Myocyte (in vitro differentiated cells): ENCODE results near the gene TRIM38. TPM values are rescaled to one million over a fixed set of nuclear protein-coding genes. Genes with fewer than 3 reads are reported as not detected.
A peak's percentile ranks its signal among the peaks of the same experiment; 100 is the strongest.
"Not testable (repeated sequence)": the region's sequence is repeated elsewhere in the genome, so short reads cannot be mapped to it uniquely, and the experiment has no call there.

Experiments
- DNase-seq: peaks from one replicate; pipeline ENCODE4 v3.0.0-alpha.2; 2012; ENCODE audit warnings: low read depth
- total RNA-seq: library from RNA; depleted of rRNA; stranded (reverse); fragments of >200 nt; gene quantifications from 2 replicates; pipeline ENCODE4 v1.2.3, GENCODE V29; 2014

Gene TRIM38
- total RNA-seq, 1 donor from 2014 or later, result 28.7 TPM

DNA sequence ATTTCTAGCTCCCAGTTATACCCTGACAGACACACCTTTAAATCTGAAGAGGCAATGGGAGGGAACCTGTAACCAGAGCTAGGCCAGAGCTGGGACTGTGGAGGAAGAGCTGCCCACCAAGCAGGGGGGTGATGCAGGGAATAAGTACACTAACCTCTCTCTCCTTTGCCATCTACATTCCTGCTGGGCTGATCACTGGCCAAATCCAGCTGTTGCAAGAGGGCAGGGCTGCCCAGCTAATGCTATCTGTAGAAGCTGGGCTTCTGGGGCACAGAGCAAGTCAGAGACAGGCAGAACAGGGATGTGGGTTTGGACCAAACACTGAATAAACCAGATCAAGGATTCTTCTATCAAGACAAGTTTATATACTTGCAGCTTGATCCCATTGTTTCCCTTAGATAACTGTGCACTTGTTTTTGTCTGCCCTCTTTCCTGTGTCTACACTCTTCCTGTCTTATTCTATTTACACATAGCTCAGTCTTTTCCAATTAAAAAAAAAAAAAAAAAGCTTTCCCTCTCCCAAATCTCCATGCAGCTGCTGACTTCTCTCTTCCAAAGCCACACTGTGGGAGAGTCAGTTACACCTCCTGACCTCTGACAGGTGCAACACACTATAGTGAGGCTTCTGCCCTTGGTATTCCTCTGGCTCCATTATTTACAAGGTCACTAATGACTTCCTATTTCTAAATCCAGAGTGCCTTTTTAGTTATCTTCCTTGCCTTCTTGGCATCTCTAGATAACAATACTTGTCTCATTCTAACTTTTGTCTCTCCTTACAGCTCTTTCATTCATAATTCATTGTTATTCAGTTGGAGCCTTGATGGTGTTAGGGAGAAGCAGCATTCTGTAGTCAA, 43.7 kb downstream of the TRIM38 start:
- peak; percentile 89 for DNase-seq

DNA sequence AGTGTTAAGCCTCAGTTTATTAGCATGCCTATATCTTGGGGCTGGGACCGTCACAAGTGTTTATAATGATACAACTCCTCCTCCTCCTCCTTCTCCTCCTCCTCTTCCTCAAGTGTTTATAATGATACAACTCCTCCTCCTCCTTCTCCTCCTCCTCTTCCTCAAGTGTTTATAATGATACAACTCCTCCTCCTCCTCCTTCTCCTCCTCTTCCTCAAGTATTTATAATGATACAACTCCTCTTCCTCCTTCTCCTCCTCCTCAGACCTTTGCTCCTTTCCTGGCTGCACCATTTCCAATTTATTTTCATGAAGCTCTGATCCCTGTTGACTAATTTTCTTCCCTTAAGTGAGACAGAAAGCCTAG, 44.3 kb downstream of the TRIM38 start:
- not testable (repeated sequence) for DNase-seq

DNA sequence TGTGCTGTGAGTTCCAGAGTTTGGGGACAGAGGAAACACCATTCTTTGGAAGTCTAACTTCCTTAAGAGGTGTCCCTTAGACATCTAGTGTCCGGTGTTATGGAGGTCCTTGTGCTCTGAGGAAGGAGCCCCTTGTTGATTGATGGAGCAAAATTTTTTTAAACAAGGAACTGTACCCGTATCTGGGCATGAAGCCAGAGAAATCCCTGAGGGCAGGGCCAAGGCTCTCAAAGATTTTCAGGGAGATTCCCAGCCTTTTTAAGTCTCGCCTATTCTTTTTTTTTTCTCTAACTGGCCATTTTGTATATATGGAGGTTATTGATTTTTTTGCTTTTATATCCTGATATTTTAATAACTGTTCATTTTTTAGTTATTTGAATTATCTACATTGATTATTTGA, 45.9 kb downstream of the TRIM38 start:
- no peak for DNase-seq

DNA sequence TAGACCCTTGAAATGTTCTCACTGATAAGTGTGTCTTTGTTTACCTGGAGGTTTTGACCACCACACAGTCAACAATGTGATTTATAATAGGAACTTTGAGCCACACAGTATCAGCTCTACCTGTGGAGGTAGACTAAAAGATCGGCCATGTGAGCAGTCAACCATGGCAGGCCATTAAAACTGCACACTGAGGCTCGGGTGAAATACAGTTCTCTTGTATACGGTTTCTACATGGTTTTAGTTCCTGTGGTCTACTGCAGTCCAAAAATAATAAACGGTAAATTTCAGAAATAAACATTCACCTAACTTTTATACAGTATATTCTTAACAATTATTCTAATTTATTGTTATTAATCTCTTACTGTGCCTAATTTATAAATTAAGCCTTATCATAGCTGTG, 47.2 kb downstream of the TRIM38 start:
- no peak for DNase-seq

DNA sequence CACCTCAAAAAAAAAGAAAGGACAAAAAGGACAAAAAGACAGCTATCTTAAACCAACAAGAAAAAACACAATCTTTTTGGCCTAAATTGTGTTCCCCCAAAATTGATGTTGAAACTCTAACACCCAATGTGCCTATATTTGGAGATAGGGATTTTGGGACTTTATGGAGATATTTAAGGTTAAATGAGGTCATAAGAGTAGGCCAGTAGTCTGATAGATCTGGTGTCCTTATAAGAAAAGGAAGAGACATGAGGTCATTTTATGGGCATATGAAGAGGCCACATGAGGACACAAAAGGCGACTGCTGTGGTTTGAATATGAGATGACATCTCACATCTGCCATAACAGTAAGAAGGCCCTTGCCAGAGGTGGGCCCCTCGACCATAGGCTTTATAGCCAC, 49.5 kb downstream of the TRIM38 start:
- no peak for DNase-seq

DNA sequence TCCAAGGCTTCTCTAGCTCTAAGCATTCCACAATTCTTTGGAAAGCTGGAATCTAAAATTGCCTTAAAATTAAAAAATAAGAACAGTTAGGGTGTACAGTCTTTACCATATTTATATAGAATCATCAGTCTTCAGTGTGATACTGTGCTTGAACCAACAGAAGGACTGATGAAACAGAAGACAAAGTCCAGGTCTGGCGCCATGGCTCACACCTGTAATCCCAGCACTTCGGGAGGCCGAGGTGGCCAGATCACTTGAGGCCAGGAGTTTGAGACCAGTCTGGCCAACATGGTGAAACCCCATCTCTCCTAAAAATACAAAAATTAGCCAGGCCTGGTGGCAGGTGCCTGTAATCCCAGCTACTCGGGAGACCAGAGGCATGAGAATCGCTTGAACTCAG, 51.8 kb downstream of the TRIM38 start:
- DNase-seq, result not testable (repeated sequence)

DNA sequence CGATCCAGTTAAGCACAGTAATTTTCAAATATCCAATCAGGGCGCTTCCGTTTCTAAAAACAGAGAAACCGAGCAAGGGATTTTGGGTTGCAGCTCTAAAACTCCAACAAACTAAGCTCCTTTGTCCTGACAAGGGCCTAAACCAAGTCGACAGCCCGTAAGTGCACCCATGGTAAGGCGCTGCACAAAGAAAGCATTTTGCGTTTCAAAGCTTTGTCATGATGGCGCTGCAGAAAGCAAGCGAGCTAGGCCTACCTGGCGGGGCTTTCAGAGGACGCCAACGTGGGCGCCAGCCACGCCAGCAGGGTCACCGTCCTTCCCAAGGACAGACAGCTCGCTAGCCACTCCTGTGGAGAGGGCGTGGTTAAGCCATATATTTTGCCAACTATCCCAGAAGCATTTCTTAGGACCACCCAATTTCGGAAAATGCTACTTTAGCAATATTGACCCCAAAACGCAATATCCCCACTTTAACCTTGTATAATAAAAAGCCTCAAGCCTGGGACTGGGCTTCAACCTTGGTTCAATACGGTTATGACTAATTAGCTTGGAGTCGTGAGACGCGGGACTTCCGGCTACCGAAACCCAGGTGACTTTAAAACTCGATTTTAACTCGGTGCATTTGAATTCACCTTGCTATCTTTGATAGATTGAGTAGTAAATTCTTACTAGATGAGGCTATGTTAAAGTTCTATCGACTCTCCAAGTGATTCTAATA, 53.8 kb downstream of the TRIM38 start:
- no peak for DNase-seq

DNA sequence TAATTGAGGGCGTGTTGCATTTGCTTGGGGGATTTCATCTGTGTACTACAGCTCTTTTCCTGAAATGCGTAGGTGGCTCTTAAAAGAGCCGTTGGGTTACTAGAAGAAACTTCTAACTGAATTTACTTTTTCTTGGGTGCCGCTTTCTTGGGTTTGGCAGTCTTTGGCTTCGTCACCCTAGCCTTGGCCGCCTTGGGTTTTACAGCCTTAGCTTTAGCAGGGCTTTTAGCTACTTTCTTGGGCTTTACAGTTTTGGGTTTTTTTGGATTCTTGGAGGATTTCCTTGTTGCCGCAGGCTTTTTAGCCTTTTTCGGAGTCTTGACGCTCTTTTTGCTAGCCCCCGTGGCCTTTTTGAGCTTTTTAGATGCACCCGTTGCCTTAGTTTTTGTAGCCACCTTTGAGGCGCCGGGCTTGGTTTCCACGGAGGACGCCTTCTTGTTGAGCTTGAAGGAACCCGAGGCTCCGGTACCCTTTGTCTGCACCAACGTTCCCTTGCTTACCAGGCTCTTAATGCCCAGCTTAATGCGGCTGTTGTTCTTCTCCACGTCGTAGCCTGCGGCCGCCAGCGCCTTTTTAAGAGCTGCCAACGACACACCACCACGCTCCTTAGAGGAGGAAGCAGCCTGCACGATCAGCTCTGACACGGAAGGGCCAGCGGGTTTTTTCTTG, 54.5 kb downstream of the TRIM38 start:
- no peak for DNase-seq

DNA sequence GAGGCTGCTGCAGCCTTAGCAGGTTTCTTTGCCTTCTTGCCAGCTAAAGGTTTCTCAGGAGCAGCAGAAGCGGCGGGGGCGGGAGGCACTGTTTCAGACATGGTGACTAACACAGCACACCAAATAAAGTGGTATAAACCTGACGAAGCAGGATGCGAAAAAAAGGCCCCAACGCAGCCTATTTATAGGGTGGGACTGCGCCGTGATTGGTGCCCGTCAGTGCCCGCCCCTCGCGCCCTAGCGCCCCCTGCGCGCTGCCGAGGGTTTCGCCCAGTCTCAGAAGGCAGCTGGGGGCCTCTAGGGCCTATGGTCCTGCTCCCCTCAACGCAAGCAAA, 55.0 kb downstream of the TRIM38 start:
- DNase-seq, result peak; percentile 15

DNA sequence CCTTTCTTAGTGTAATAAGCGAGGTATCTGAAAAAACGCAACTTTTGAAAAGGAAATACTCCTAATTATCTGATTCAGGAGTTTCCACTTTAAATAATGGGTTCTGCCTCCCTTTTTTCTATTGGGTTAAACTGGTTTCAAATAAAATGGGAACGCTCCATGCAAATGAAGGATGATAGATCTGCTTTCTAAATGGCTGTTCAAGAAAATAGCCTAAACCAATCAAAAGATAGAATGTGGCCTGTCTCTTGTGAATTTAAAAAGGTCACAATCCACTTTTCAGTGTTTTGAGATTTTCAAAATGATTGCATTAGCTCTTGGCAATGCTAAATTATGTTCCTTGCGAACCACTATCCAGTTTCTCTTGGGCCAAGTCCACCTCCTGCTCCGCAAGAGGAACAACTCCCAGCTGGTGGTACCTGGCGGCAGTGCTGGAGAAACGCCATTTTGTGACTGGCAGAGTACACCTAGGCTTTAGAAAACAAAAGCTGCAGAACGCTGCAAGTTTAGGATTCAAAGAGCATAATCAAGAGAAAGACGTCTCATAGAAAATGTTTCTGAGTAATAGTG, 56.7 kb downstream of the TRIM38 start:
- DNase-seq, result no peak

DNA sequence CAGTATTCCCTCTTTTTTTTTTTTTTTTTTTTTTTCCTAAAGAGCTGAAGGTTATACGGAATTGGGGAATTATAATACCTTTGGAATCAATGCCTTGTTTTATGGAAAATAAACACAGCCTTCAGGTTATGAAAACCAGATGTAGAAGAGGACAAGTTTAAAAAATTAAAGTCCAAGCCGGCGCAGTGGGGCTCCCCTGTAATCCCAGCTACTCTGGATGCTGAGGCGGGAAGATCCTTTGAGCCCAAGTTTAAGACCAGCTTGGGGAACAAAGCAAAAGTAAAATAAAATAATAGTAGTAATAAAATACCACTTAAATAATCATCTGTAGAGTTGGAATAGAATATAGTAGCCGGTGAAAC, 57.3 kb downstream of the TRIM38 start:
- no peak for DNase-seq

DNA sequence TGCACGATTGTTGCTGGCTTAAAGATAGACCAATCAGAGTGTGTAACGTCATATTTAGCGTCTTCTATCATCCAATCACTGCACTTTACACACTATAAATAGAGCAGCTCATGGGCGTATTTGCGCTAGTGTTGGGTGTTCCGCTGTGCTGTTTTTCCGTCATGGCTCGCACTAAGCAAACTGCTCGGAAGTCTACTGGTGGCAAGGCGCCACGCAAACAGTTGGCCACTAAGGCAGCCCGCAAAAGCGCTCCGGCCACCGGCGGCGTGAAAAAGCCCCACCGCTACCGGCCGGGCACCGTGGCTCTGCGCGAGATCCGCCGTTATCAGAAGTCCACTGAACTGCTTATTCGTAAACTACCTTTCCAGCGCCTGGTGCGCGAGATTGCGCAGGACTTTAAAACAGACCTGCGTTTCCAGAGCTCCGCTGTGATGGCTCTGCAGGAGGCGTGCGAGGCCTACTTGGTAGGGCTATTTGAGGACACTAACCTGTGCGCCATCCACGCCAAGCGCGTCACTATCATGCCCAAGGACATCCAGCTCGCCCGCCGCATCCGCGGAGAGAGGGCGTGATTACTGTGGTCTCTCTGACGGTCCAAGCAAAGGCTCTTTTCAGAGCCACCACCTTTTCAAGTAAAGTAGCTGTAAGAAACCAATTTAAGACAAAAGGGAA, 57.9 kb downstream of the TRIM38 start:
- peak; percentile 83 for DNase-seq

DNA sequence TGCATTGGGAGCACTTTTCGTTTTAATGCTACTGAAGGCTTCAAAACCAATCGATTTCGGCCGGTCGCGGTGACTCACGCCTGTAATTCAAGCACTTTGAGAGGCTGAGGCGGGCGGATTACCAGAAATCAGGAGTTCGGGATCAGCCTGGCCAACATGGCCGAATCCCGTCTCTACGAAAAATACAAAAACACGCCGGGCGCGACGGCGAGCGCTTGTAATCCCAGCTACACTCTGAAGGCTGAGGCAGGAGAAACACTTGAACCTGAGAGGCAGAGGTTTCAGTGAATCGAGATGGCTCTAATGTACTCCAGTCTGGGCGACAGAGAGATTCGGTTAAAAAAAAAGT, 58.4 kb downstream of the TRIM38 start:
- no peak for DNase-seq

DNA sequence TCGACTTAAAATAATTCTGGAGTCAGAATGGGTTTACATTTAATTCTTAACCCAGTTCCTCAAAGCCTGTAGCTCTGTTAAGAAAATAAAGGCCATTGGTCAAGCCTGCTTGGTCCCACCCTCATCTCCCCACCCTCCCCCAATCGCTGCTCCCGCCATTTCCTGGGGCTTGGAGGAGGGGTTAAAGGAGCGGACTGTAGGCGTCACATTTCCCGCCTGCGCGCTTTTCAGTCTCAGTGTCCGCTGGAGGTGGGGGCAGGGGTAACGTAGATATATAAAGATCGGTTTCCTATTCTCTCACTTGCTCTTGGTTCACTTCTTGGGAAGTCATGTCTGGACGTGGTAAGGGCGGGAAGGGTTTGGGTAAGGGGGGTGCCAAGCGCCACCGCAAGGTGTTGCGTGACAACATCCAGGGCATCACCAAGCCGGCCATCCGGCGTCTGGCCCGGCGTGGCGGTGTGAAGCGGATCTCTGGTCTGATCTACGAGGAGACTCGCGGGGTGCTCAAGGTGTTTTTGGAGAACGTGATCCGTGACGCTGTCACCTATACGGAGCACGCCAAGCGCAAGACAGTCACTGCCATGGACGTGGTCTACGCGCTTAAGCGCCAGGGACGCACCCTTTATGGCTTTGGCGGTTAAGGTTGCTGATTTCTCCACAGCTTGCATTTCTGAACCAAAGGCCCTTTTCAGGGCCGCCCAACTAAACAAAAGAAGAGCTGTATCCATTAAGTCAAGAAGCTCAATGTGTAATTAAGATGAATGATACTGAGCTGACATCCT, 58.9 kb downstream of the TRIM38 start:
- DNase-seq, result peak; percentile 92

DNA sequence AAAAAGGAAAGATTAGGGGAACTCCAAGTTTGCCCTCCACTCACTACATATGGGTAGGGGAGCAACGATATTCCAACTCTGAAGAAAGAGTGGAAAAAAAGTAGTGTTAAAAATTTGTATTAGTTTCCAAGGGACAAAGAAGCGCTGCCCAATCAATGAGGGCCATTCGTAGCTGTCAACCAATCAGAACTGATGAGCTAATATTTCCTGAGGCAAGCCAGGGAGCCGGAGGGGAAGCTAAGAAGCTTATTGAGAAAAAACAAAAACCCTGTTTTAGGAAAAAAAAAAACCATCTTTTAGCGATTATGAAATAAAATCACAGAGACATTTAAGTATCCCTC, 59.5 kb downstream of the TRIM38 start:
- peak; percentile 76 for DNase-seq

DNA sequence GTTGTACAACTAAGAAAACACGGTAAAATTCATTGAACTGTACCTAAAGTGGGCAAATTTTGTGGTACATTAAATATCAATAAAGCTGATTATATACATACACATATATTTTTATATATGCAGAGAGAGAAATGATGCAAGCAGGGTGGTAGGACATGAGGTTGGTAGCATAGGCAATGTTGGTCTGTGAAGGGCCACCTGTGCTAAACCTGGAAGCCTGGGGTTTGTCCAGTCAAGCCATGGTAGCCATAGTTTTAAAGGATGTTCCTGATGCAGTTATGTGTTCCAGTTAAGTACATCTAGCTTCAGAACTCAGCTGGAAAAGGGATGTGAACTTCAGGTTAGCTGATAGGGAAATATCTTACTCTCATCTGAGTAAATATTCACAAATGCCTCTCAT, 60.1 kb downstream of the TRIM38 start:
- DNase-seq, result no peak

DNA sequence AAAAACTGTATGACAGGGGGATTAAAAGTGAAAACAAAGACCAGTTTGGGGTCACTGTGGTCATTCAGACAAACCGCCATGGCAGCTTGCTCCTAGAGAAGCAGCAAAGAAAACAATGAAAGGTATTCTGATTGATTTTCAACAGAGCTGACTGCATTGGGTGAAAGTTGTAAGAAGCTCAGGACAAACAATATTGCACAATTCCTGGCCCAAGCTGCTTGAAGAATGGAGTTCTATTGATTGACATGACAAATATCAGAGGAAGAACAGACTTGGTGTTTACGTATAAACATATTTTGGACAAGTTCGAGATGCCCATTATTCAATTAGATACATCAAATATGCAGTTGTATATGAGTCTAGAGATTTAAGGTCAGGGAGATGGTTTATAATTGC, 62.0 kb downstream of the TRIM38 start:
- no peak for DNase-seq

DNA sequence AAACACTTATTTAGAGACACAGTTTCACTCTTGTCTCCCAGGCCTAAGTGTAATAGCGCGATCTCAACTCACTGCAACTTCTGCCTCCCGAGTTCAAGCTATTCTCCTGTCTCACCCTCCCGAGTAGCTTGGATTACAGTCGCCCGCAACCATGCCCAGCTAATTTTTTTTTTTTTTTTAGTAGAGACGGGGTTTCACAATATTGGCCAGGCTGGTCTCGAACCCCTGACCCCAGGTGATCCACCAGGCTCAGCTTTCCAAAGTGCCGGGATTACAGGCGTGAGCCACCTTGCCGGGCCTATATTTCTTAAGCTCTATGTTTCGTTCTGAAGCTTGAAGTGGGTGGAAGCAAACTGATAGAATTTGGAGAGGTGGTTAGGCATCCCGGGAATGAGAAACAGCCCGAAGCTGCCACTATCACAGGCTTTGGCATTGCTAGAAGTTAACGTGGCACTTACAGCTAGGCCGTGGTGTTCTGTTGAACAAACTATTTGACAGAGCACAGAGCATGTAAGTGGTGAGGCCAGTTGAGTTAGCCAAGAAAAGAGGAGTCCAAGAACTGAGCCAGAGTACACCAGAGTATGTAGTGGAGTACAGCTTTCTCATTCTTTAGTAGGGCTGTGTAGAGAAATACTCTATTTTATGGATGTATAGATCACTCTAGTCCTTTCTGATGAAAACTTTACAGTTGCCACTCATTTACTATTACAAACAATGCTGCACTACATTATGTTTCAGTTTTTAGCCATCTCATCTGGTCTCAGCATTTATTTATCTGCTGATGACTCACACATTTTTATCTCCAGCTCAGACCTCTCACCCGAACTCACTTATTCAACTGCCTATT, 62.7 kb downstream of the TRIM38 start:
- peak; percentile 65 for DNase-seq

DNA sequence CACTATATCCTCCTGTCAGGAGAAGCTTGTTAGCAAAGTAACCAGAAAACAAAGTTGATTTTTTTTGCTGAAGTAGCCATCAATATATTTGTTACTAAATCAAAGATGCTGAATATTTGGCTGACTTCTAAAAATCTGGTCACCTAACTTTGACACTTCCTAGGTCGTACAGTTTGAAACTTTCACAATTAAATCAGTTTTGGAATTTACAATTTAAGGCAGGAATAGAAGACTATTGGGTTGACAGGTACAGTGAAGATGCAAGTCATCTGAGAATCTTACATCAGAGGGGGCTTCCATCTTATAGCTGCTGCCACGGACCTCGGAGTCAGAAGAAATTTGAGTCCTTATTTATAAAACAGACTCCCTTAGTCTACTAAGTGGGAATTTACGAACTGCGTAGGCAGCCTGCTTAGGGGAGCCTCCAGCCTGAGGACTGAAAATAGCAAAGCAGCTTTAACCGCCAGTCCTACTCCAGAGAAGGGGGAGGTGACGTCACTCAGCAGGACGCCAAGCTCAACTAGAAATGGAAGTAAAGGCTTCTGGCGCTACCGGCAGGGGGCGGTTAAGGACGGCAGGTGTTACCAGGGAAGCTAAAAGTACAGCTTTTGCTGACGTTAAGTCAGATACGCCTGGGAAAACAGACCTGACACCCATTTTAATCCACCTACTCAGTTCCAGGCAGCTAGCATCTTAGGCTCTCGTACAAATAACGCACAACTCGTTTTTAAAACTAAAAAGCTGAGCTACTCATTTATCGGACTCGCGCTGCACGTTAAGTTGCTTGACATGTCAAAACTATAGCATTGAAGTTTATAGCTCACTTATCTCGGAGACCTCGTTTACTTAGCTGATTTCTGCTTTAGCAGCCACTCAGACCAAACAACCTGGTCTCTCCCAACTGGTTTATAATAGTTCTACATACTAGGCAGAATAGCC, 63.6 kb downstream of the TRIM38 start:
- DNase-seq, result peak; percentile 97
